BE2C (cell line): ENCODE data around the gene IL19.

Experiments used
- DNase-seq: peaks from one replicate; pipeline ENCODE4 v3.0.0-alpha.2; 2020
- H3K27me3 ChIP-seq: fragments of 250-450 bp; sonication (Bioruptor Pico); 2 replicates; pipeline ENCODE4 v1.5.1; 2020; ENCODE audit warnings: mild to moderate bottlenecking
- H3K36me3 ChIP-seq: fragments of 250-450 bp; sonication (Bioruptor Pico); 2 replicates; pipeline ENCODE4 v1.5.1; 2020; ENCODE audit warnings: mild to moderate bottlenecking
- H3K4me1 ChIP-seq: fragments of 250-450 bp; sonication (Bioruptor Pico); 2 replicates; pipeline ENCODE4 v1.5.1; 2020
- H3K4me3 ChIP-seq: 2 replicates; pipeline ENCODE4 v1.5.1; 2011; ENCODE audit warnings: low read depth, low read length
- H3K9me3 ChIP-seq: fragments of 250-450 bp; sonication (Bioruptor Pico); 2 replicates; pipeline ENCODE4 v1.5.1; 2020
- TF ChIP-seq, protein P1 (sequence below): IDR thresholded peaks from 2 replicates; pipeline ENCODE4 v1.5.1; 2012; ENCODE audit warnings: mild to moderate bottlenecking, low read depth, low read length

IL19 gene

DNA sequence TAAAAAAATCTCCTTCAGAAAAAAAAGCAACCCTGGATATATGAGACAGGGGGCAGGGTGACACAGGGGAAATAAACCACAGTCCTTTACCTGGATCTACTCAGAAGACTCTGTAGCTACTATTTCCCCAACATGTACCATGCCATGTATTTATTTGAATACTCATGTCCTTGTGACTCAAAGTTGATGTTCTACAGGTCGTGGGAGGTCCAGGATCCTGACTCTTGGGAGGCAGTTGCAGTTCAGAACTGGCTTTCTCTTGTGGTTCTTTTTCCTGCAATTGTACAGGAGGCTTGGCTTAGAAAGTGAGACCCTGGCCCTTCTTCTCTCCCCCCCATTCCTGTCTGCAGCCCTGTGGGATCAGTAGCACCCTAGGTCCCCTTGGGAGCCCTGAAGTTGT lies 120.8 kb downstream of the IL19 start:
- Histone ChIP-seq H3K9me3 (no peaks in the 10 kb centered on the region), H3K4me1 (peaks cover 11% of the 10 kb centered on the region), H3K27me3 (no peaks in the 10 kb centered on the region), H3K4me3 (no peak overlapping the region), H3K36me3 (no peaks in the 10 kb centered on the region)
- TF ChIP-seq, protein P1, sequence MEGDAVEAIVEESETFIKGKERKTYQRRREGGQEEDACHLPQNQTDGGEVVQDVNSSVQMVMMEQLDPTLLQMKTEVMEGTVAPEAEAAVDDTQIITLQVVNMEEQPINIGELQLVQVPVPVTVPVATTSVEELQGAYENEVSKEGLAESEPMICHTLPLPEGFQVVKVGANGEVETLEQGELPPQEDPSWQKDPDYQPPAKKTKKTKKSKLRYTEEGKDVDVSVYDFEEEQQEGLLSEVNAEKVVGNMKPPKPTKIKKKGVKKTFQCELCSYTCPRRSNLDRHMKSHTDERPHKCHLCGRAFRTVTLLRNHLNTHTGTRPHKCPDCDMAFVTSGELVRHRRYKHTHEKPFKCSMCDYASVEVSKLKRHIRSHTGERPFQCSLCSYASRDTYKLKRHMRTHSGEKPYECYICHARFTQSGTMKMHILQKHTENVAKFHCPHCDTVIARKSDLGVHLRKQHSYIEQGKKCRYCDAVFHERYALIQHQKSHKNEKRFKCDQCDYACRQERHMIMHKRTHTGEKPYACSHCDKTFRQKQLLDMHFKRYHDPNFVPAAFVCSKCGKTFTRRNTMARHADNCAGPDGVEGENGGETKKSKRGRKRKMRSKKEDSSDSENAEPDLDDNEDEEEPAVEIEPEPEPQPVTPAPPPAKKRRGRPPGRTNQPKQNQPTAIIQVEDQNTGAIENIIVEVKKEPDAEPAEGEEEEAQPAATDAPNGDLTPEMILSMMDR = no peak
- DNase-seq = no peak
